HG03097 (cell line): Measurements from ENCODE around the gene ETHE1.

ENCODE experiments used
- ATAC-seq: cut with Tn5 transposase; IDR thresholded peaks from one replicate; pipeline ENCODE4 v1.9.1; 2021; ENCODE audit not compliant: unreplicated experiment, low FRiP score

The ETHE1 gene

GRCh38 chr19:43526884-43527859, at the start of gene ETHE1:
Gene ETHE1, minus strand, starts transcription at chr19:43527201. Its CDS starts 24 bp downstream, at chr19:43527177.
- peak; percentile 59 for ATAC-seq

- no peak for ATAC-seq
Observed at GRCh38 chr19:43575955-43576878, 49.2 kb upstream of the ETHE1 start.

GRCh38 chr19:43575156-43575950, 48.4 kb upstream of the ETHE1 start, which contains the start of the genes PINLYP and XRCC1:
Gene PINLYP, plus strand, starts transcription at chr19:43575801. Its CDS starts 1,391 bp downstream, at chr19:43577192.
Gene XRCC1, minus strand, starts transcription at chr19:43575527. Its CDS starts 69 bp downstream, at chr19:43575458.
- ATAC-seq, result peak; percentile 94

GRCh38 chr19:43574424-43575155, 47.6 kb upstream of the ETHE1 start:
- no peak for ATAC-seq

DNA sequence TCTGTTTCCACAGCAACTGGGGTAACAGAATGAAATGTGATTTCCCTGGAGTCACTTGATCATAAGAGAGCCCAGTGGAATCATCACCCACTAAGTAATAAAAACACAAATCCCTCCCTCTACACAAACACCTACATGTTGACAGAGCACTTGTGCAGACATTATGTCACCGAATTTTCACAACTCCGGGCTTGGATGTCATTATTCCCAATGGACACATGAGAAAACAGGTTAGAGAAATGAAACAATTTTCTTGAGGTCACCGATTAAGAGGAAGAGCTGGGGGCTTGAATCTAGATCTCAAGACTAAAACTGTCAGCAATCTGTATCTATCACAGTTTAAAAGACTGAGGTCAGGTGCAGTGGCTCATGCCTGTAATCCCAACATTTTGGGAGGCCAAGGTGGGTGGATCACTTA, 45.2 kb upstream of the ETHE1 start:
- no peak for ATAC-seq

GRCh38 chr19:43570174-43570791, 43.3 kb upstream of the ETHE1 start:
- ATAC-seq, result no peak

DNA sequence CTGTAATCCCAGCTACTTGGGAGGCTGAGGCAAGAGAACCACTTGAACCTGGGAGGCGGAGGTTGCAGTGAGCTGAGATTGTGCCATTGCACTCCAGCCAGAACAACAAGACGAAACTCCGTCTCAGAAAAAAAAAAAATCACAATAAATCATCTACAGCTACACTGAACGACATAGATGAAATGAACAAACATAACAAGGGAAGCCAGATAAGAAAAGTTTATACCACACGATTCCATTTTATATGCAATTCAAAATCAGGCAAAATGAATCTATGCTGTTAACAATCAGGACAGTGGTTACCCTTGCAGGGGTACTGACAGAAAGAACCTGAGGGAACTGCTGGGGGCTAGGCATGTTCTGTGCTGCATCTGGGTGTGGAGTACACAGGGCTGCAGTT, 42.7 kb upstream of the ETHE1 start:
- ATAC-seq, result no peak

- ATAC-seq, result no peak
Observed at GRCh38 chr19:43564800-43565199, 37.8 kb upstream of the ETHE1 start.

- no peak for ATAC-seq
Observed at GRCh38 chr19:43563816-43564457, 36.9 kb upstream of the ETHE1 start.

GRCh38 chr19:43562698-43563241, 35.8 kb upstream of the ETHE1 start:
- peak; percentile 74 for ATAC-seq

- no peak for ATAC-seq
Observed at GRCh38 chr19:43562226-43562697, 35.3 kb upstream of the ETHE1 start.

GRCh38 chr19:43561139-43561970, 34.4 kb upstream of the ETHE1 start:
- no peak for ATAC-seq

DNA sequence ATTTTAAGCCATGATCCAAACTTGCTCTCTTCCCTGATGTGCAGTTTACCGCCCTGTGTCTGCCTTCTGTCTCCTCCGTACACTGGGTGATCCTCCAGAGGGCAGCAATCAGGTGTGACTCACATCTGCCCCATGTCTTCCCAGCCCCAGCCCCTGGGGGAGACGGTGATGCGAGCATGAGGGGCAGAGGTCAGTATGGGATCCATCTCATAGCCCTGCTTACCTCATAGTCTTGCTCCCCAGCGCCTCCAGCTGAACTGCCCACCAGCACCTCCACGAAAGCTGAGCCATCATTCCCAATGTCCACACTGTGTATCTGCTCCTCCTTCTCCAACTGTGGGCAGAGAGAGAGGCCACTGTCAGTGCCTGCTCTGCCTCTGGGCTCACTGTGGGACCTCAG, 33.7 kb upstream of the ETHE1 start:
- no peak for ATAC-seq

GRCh38 chr19:43555185-43555770, 28.3 kb upstream of the ETHE1 start:
- no peak for ATAC-seq

DNA sequence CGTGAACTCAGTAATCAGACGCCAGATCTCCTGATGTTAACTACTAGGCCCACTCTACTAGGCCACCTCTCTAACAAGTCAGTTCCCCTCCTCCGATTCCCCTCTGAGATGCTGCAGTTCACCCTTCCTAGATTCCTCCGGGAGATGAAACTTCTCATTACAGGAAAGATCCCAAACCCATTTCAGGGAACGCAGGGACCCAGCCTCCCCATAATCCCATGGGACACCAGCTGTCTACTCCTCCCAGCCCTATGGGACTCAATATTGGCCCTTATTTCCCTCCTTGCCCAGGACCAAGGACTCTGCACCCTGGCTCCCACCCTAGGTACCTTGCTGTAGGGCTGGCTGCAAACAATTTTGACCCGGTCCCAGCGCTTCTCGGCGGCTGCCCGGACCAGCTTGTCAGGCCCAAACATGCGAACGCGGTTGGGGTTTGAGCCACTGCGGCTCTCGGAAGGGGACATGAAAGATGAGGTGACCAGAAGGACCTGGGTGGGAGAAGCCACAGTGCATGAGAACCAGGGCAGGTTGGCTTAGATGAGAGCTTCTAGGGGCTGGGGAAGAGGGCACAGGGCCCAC, 27.4 kb upstream of the ETHE1 start:
- no peak for ATAC-seq

- no peak for ATAC-seq
Observed at GRCh38 chr19:43553656-43554055, 26.7 kb upstream of the ETHE1 start.

DNA sequence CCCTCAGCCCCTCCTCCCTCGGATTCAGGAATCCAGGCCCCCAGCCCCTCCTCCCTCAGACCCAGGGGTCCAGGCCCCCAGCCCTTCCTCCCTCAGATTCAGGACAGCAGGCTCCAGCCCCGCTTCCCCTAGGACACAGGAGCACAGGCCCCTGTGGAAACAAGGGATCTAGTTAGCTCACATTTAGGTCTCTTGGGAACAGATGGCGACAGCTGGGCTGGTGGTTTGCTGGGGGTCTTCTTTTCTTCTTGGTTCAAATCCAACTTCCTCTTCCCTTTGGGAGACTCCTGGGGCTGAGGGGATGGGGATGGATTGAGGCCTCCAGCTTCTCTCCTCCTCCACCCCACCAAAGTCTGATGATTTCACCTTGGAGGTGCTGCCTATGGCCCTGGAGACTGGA, 25.6 kb upstream of the ETHE1 start:
- ATAC-seq, result no peak
